HG03103 (cell line): ENCODE measurements around the gene C22orf39.

ENCODE experiments used
- ATAC-seq: cut with Tn5 transposase; IDR thresholded peaks from one replicate; pipeline ENCODE4 v1.9.1; 2021; ENCODE audit warnings: low read depth; ENCODE audit not compliant: unreplicated experiment

Gene C22orf39

DNA sequence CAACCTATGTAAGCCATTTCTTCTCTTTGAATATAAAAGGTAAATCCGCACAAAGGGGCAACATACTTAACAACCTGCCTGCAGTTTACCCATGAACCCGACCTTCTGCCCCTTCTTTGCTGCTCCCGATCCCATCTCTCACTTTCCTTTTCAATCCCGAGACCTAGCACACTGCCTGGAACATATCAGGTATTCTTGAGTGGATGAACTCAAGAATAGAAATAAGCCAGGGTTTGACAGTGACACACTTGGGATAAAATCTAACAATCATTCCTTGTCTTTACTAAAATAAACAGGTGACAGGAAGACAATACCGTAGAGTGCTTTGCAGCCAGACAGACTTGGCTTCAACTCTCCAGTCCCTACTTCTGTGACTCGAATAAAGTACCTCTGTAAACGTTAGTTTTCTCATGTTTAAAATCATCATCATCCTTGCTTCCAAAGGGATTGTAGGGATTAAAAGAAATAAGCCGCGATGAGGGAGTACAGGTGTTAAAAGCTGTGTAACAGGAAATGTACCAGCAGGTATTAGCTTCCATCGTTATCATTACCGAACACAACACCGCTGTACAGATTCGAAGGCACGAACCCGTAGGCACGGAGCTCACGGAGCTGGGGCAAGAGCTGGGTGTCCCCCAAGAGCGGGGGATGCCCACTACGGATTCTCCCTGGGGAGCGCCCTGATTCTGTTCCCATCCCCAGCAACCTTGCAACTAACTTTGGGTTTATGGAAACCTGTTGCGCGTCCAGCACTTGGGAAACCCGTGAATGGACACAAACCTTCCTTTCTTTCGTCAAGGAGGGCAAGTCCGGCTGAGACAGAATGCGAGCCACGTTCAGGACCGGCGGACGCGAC lies 30.8 kb upstream of the C22orf39 start:
- no peak for ATAC-seq

GRCh38 chr22:19477321-19478044 lies 30.0 kb upstream of the C22orf39 start:
- no peak for ATAC-seq

GRCh38 chr22:19476023-19476422 lies 28.5 kb upstream of the C22orf39 start:
- no peak for ATAC-seq

DNA sequence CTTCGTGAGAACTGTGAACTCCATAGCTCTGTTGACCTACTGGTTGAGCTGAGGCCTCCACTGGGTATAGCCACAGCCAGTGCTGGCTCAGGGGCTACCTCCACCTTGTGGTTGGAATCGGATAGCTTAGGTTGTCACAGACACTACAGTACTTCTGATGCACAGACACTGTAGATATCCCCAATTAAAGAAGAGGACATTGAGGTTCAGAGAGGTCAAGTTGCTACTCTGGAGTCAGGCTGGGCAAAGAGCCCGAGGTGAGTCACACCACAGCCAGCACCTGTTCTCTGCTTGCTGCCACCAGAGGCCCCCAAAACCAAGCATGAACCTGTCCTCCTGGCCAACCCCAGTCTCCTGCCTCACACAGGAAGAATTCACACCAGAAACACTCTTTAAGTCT lies 26.1 kb upstream of the C22orf39 start:
- no peak for ATAC-seq

DNA sequence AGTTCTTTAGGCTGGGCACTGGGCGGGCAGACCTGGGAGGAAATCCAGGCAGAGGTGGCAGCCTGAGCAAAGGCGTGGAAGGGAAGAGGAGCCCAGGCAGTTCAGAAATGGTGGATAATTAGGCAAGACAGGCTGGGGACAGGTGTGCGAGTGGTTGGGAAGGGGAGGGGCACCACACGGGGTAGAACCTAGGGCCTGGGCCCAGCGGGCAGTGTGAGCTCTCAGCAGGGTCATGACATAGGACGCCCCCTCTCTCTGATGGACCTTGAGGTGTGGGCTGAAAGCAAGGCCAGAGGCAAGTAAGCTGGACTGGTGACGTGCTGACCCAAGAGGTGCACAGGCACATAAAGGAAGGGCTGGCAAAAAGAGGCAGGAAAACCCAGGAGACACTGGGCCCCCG lies 24.7 kb upstream of the C22orf39 start:
- no peak for ATAC-seq

DNA sequence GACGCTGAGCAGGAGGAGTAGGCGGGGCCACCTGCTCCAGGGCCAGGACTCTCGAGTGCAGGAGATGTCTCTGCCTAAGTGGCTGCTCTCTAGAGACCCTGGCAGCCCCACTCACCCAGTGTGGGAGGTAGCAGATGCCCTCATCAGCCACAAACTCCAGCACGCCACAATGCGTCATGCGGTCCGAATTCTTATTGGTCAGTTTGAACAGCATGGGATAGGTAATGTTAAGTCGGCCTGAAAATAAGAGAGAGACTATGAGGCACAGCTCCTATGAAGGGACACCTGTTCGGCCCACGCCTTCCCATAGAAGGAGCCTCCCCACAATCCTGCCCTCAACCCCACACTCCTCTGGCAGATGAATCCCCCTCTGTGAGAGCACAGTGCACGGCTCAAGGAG lies 24.1 kb upstream of the C22orf39 start:
- ATAC-seq = no peak

- ATAC-seq = no peak
Observed at GRCh38 chr22:19470010-19470409, 22.5 kb upstream of the C22orf39 start.

- no peak for ATAC-seq
Observed at GRCh38 chr22:19469421-19469820, 21.9 kb upstream of the C22orf39 start.

GRCh38 chr22:19467912-19468311 lies 20.4 kb upstream of the C22orf39 start:
- no peak for ATAC-seq

GRCh38 chr22:19466848-19467752 lies 19.6 kb upstream of the C22orf39 start:
- no peak for ATAC-seq

DNA sequence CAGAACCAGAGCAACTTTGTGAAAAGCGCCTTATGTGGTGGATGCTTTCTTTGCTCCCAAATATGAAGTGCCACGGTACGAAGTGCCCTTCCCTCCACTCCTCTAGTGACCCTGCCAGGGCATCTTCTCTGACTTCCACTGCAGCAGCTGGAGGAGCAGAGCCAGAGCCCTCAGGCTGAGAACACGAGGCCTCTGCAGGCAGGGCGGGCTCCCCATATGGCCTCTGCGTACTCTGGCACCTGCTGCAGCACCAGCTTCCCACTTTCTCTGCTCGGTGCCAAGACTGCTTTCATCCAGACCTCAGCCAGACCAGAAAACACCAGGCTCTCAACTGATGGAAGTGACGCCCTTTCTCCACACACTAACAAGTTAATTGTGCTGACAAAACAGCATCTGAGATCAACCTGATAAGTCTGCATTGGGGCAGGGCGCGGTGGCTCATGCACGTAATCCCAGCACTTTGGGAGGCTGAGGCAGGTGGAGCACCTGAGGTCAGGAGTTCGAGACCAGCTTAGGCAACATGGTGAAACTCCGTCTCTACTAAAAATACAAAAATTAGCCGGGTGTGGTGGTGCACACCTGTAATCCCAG lies 18.7 kb upstream of the C22orf39 start:
- no peak for ATAC-seq

- ATAC-seq = no peak
Observed at GRCh38 chr22:19464975-19465374, 17.5 kb upstream of the C22orf39 start.

DNA sequence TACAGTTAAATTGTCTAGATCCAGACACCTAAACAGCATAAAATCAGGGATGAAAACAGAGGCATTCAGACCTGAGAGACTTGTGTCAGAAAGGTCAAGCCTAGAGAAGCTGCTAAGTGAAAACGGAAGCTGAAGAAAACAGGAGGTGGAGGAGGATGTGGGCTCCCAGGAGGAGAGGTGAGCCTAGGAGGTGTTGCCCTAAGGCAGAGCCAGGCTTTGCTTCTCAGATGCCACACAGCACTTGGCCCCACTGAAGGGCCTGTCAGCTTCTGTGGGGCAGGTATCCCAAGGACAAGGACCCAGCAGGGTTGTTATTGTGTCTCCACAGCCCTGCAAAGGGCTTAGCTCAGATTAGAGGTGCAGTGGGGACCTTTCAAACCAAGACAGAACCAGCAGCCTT lies 17.0 kb upstream of the C22orf39 start:
- ATAC-seq = no peak

DNA sequence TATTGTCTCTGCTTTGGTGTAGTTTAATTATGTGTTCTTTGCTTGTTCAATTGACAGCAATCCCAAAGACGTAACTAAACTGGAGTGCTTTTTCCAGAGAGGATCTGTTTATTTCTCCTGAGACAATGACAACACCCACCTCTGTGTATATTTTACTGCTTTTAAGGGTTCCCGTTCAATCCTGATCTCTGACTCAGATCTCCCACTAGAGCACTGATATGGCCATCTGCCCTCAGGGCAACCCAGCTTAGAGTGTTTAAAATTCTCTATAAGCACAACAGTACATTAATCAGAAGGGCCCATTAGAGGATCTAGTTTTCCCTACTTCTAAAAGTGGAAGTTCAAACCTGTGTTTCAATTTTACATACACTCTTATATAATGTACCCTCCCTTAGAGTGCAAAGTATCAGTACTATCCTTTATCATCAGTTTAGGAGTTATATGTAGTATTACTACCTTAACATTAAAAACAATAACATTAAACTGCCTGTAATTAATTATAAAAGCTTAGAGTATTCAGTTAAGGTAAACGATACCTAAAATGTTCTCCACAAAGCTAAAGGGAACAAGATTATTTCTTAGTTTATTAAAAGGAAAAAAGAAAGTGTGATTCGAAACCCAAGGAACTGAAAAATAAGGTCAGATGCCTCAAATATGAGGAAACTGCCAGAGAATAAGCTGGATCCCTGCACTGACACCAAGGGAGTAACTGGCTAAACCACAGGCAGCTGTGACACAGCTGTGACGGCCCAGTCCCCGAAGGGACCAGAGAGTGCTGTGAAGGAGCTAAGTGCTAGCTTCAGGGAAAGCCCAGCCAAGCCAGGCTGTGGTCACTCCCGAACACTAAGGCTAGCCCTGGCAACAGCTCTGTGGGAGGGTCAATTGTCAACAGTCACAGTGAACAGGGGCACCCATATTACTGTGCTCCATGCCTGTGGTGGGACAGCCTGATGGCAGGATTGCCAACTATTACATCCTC lies 16.3 kb upstream of the C22orf39 start:
- ATAC-seq = no peak

DNA sequence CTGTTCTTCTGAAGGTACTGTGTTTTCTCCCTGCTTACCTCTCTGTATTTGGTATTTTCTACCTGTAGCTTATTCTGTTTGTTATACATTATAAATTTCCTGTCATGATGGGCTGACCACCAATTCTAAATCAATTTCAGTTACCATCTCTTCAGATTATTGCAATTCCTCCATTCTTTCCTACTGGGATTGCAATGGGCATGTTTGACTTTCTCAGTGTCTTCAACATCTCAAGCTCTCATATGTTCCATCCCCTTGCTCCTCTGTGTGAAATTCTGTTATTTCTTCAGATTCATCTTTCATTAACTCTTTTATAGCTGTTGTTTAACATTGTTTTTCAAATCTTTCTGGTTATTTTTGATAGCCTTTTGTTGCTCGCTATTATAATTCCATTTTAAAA lies 15.5 kb upstream of the C22orf39 start:
- ATAC-seq = no peak

- ATAC-seq = no peak
Observed at GRCh38 chr22:19461506-19461905, 14.0 kb upstream of the C22orf39 start.

- no peak for ATAC-seq
Observed at GRCh38 chr22:19460036-19460435, 12.5 kb upstream of the C22orf39 start.

- no peak for ATAC-seq
Observed at GRCh38 chr22:19457828-19458428, 10.4 kb upstream of the C22orf39 start.

- ATAC-seq = no peak
Observed at GRCh38 chr22:19456541-19456940, 9.0 kb upstream of the C22orf39 start.
